HG02610 (cell line): Measurements from ENCODE around the gene TMEM132E.

ENCODE experiments used
- ATAC-seq: cut with Tn5 transposase; IDR thresholded peaks from one replicate; pipeline ENCODE4 v1.9.1; 2021; ENCODE audit warnings: mild to moderate bottlenecking, moderate library complexity; ENCODE audit not compliant: unreplicated experiment

Gene TMEM132E

GRCh38 chr17:34658811-34659560 is 79.6 kb downstream of the TMEM132E start:
- ATAC-seq, result no peak

- no peak for ATAC-seq
These were observed 84.3 kb downstream of the TMEM132E start for GRCh38 chr17:34663714-34664113.

- ATAC-seq, result no peak
These were observed 85.9 kb downstream of the TMEM132E start for GRCh38 chr17:34665150-34665806.

- ATAC-seq, result no peak
These were observed 86.7 kb downstream of the TMEM132E start for GRCh38 chr17:34665819-34666763.

GRCh38 chr17:34667656-34668055 is 88.3 kb downstream of the TMEM132E start:
- ATAC-seq, result no peak

GRCh38 chr17:34668206-34668605 is 88.8 kb downstream of the TMEM132E start:
- ATAC-seq, result no peak

- ATAC-seq, result no peak
These were observed 90.1 kb downstream of the TMEM132E start for GRCh38 chr17:34669511-34669910.

- no peak for ATAC-seq
These were observed 91.2 kb downstream of the TMEM132E start for GRCh38 chr17:34670618-34671017.

- ATAC-seq, result no peak
These were observed 91.8 kb downstream of the TMEM132E start for GRCh38 chr17:34671191-34671590.

GRCh38 chr17:34672176-34672785 is 92.9 kb downstream of the TMEM132E start:
- no peak for ATAC-seq

- no peak for ATAC-seq
These were observed 94.1 kb downstream of the TMEM132E start for GRCh38 chr17:34673516-34673915.

GRCh38 chr17:34673995-34674890 is 94.9 kb downstream of the TMEM132E start:
- ATAC-seq, result no peak

- ATAC-seq, result no peak
These were observed 95.8 kb downstream of the TMEM132E start for GRCh38 chr17:34675143-34675542.

- no peak for ATAC-seq
These were observed 96.2 kb downstream of the TMEM132E start for GRCh38 chr17:34675605-34676004.

- no peak for ATAC-seq
These were observed 100.8 kb downstream of the TMEM132E start for GRCh38 chr17:34680151-34680550.

GRCh38 chr17:34682305-34682704 is 102.9 kb downstream of the TMEM132E start:
- ATAC-seq, result no peak

GRCh38 chr17:34683390-34683789 is 104.0 kb downstream of the TMEM132E start:
- no peak for ATAC-seq
